Astrocyte (in vitro differentiated cells and primary cell): ENCODE data around the gene PDE6G. TPM values are rescaled to one million over a fixed set of nuclear protein-coding genes. Genes with fewer than 3 reads are reported as not detected.

Experiments used
- DNase-seq: peaks from one replicate; pipeline ENCODE4 v3.0.0-alpha.2; 2010; ENCODE audit warnings: low read depth
- FAIRE-seq: peaks from 2 replicates; lab custom pipeline; 2011; peaks lifted over from hg19 to GRCh38; lab: Jason Lieb, UNC
- H2AFZ ChIP-seq: 2 replicates; pipeline ENCODE4 v1.6.0; 2012; ENCODE audit warnings: low read depth, low read length, inconsistent platforms
- H3K27ac ChIP-seq: 2 replicates; pipeline ENCODE4 v1.5.1; 2011; ENCODE audit warnings: low read depth, low read length, inconsistent platforms
- H3K27me3 ChIP-seq: 2 replicates; pipeline ENCODE4 v1.6.0; 2011; ENCODE audit warnings: low read length, inconsistent platforms; ENCODE audit not compliant: insufficient read depth
- H3K36me3 ChIP-seq: 2 replicates; pipeline ENCODE4 v1.5.1; 2011; ENCODE audit warnings: low read length, inconsistent platforms; ENCODE audit not compliant: insufficient read depth
- H3K4me1 ChIP-seq: 2 replicates; pipeline ENCODE4 v1.5.1; 2011; ENCODE audit warnings: low read length, inconsistent platforms; ENCODE audit not compliant: insufficient read depth
- H3K4me2 ChIP-seq: 2 replicates; pipeline ENCODE4 v1.6.0; 2012; ENCODE audit warnings: low read length, inconsistent platforms
- H3K4me3 ChIP-seq: 2 replicates; pipeline ENCODE4 v1.5.1; 2011; ENCODE audit warnings: low read depth, mild to moderate bottlenecking, low read length, inconsistent platforms; ENCODE audit not compliant: insufficient read depth
- H3K79me2 ChIP-seq: 2 replicates; pipeline ENCODE4 v1.6.0; 2012; ENCODE audit warnings: mild to moderate bottlenecking, low read length, inconsistent platforms; ENCODE audit not compliant: insufficient read depth
- H3K9ac ChIP-seq: 2 replicates; pipeline ENCODE4 v1.6.0; 2012; ENCODE audit warnings: mild to moderate bottlenecking, low read length, inconsistent platforms
- H3K9me3 ChIP-seq: 2 replicates; pipeline ENCODE4 v1.5.1; 2012; ENCODE audit warnings: low read depth, mild to moderate bottlenecking, low read length, inconsistent platforms; ENCODE audit not compliant: insufficient read depth
- H4K20me1 ChIP-seq: 2 replicates; pipeline ENCODE4 v1.6.0; 2012; ENCODE audit warnings: low read length, inconsistent platforms; ENCODE audit not compliant: insufficient read depth
- H3K27ac Mint-ChIP-seq: one replicate; pipeline ENCODE4 v1.8.0; 2021; ENCODE audit warnings: mild to moderate bottlenecking, mixed read lengths; ENCODE audit not compliant: unreplicated experiment
- H3K27me3 Mint-ChIP-seq: one replicate; pipeline ENCODE4 v1.8.0; 2021; ENCODE audit warnings: low read depth, mixed read lengths; ENCODE audit not compliant: unreplicated experiment
- H3K36me3 Mint-ChIP-seq: one replicate; pipeline ENCODE4 v1.8.0; 2021; ENCODE audit warnings: low read depth, mixed read lengths; ENCODE audit not compliant: unreplicated experiment
- H3K4me1 Mint-ChIP-seq: one replicate; pipeline ENCODE4 v1.8.0; 2021; ENCODE audit warnings: low read depth, mixed read lengths; ENCODE audit not compliant: unreplicated experiment
- H3K4me3 Mint-ChIP-seq: one replicate; pipeline ENCODE4 v1.8.0; 2021; ENCODE audit warnings: mild to moderate bottlenecking, moderate library complexity, mixed read lengths; ENCODE audit not compliant: unreplicated experiment
- H3K9me3 Mint-ChIP-seq: one replicate; pipeline ENCODE4 v1.8.0; 2021; ENCODE audit warnings: mild to moderate bottlenecking, mixed read lengths; ENCODE audit not compliant: unreplicated experiment
- CTCF ChIP-seq: IDR thresholded peaks from 2 replicates; pipeline ENCODE4 v1.5.1; 2011; ENCODE audit warnings: low read depth, mild to moderate bottlenecking, inconsistent platforms, low read length, moderate library complexity; ENCODE audit not compliant: insufficient read depth
- EZH2 ChIP-seq: IDR thresholded peaks from 2 replicates; pipeline ENCODE4 v1.6.1; 2012; ENCODE audit warnings: mild to moderate bottlenecking, low read length, inconsistent platforms; ENCODE audit not compliant: insufficient read depth
- total RNA-seq: library from RNA; stranded (reverse); gene quantifications from 2 replicates; pipeline ENCODE4 v1.2.1, GENCODE V29; 2021

Gene PDE6G
- total RNA-seq, 1 donor from 2014 or later: not detected

- H3K36me3 Mint-ChIP-seq: peaks cover 16% of the 10 kb centered on the region
- H3K4me3 Mint-ChIP-seq: no peak overlapping the region
- H3K4me1 Mint-ChIP-seq: peaks cover 8% of the 10 kb centered on the region
- H3K27ac Mint-ChIP-seq: no peak overlapping the region
- Histone ChIP-seq H2AFZ (no peak overlapping the region), H4K20me1 (peaks cover 86% of the 10 kb centered on the region), H3K4me2 (no peak overlapping the region), H3K9me3 (no peaks in the 10 kb centered on the region), H3K36me3 (peaks cover 26% of the 10 kb centered on the region), H3K9ac (no peak overlapping the region), H3K27me3 (no peaks in the 10 kb centered on the region), H3K27ac (no peak overlapping the region), H3K4me1 (peaks cover 16% of the 10 kb centered on the region), H3K79me2 (peaks cover 96% of the 10 kb centered on the region), H3K4me3 (no peak overlapping the region)
- H3K9me3 Mint-ChIP-seq: no peaks in the 10 kb centered on the region
- TF ChIP-seq EZH2 (no peak), CTCF (no peak)
- no peak for FAIRE-seq
- H3K27me3 Mint-ChIP-seq: no peaks in the 10 kb centered on the region
- DNase-seq: no peak
Observed at GRCh38 chr17:81687770-81688541, 31.6 kb upstream of the PDE6G start.

DNA sequence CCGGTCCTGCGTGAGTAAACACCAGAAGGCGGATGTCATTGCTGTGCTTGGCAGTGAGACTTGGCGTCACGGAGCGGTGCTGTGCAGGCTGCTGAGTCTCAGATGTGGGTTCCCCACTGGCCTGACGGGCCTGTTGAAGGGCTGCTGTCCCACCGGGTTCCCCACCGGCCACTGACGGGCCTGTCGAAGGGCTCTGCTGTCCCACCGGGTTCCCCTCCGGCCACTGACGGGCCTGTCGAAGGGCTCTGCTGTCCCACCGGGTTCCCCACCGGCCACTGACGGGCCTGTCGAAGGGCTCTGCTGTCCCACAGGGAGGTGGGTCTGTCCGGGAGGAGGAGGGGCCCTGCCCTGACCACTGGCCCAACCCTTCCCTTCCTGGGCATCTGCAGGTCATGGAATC lies 30.3 kb upstream of the PDE6G start:
- TF ChIP-seq CTCF (no peak), EZH2 (no peak)
- peak overlapping the region; percentile 57 for H3K4me3 Mint-ChIP-seq
- no peak overlapping the region for H3K27ac ChIP-seq
- H2AFZ ChIP-seq: no peak overlapping the region
- peaks cover 85% of the 10 kb centered on the region for H4K20me1 ChIP-seq
- H3K79me2 ChIP-seq: peaks cover 98% of the 10 kb centered on the region
- H3K27me3 ChIP-seq: no peaks in the 10 kb centered on the region
- no peak overlapping the region for H3K27ac Mint-ChIP-seq
- no peaks in the 10 kb centered on the region for H3K9me3 ChIP-seq
- H3K9ac ChIP-seq: peak overlapping the region; percentile 93
- no peaks in the 10 kb centered on the region for H3K9me3 Mint-ChIP-seq
- peaks cover 14% of the 10 kb centered on the region for H3K4me1 Mint-ChIP-seq
- H3K27me3 Mint-ChIP-seq: no peaks in the 10 kb centered on the region
- H3K36me3 ChIP-seq: peaks cover 22% of the 10 kb centered on the region
- no peak overlapping the region for H3K4me2 ChIP-seq
- DNase-seq: no peak
- FAIRE-seq: no peak
- H3K4me1 ChIP-seq: peaks cover 29% of the 10 kb centered on the region
- H3K36me3 Mint-ChIP-seq: peaks cover 16% of the 10 kb centered on the region
- H3K4me3 ChIP-seq: no peak overlapping the region

DNA sequence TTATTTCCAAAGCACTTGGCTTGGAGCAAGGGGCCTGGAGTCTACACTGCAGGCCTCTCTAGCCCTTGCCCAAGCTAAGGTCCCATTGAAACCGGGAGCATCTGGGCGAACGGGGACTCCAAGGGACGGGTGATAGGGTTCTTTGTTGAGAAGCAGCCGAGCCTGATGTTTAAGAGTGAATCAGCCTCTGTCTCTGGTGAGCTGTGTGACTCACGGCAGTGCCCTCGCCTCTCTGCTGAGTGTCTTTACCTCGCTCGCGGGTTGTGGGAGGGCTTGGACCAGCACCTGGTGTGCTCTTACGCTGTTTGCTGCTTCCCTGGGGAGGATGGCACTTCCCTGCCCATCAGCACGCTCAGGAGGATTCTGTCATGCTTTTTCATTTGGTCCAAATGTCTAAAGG lies 28.8 kb upstream of the PDE6G start:
- Histone ChIP-seq H3K79me2 (peaks cover 97% of the 10 kb centered on the region), H3K9ac (peak overlapping the region; percentile 93), H3K36me3 (peaks cover 20% of the 10 kb centered on the region), H2AFZ (no peak overlapping the region), H3K27ac (peak overlapping the region; percentile 95), H3K9me3 (no peaks in the 10 kb centered on the region), H3K27me3 (no peaks in the 10 kb centered on the region), H3K4me2 (peak overlapping the region; percentile 97), H3K4me3 (peak overlapping the region; percentile 79), H4K20me1 (peaks cover 75% of the 10 kb centered on the region), H3K4me1 (peaks cover 29% of the 10 kb centered on the region)
- peaks cover 14% of the 10 kb centered on the region for H3K36me3 Mint-ChIP-seq
- DNase-seq: peak; percentile 66
- H3K9me3 Mint-ChIP-seq: no peaks in the 10 kb centered on the region
- H3K4me3 Mint-ChIP-seq: peak overlapping the region; percentile 93
- peak overlapping the region; percentile 93 for H3K27ac Mint-ChIP-seq
- no peak for FAIRE-seq
- no peaks in the 10 kb centered on the region for H3K27me3 Mint-ChIP-seq
- H3K4me1 Mint-ChIP-seq: peaks cover 14% of the 10 kb centered on the region
- TF ChIP-seq EZH2 (no peak), CTCF (no peak)
